HepG2 (cell line): ENCODE data around the gene STMN3. TPM values are rescaled to one million over a fixed set of nuclear protein-coding genes. Genes with fewer than 3 reads are reported as not detected.

Source experiments
- AGO1 ChIP-seq: fragments of 200-400 bp; formaldehyde crosslinking; IDR thresholded peaks from 2 replicates; pipeline ENCODE4 v1.6.1; 2017; ENCODE audit warnings: mild to moderate bottlenecking, low read depth, low read length, moderate library complexity; ENCODE audit not compliant: poor library complexity, severe bottlenecking
- AKAP8 ChIP-seq: sonication (generic); formaldehyde crosslinking; IDR thresholded peaks from 2 replicates; pipeline ENCODE4 v1.5.1; 2020; ENCODE audit warnings: mild to moderate bottlenecking, missing genetic modification reagents
- BHLHE40 ChIP-seq: IDR thresholded peaks from 2 replicates; pipeline ENCODE4 v1.6.1; 2011; ENCODE audit warnings: low read length, improper control_type of control experiment
- CBX5 ChIP-seq: sonication (generic); formaldehyde crosslinking; IDR thresholded peaks from 2 replicates; pipeline ENCODE4 v1.4.0; 2020; ENCODE audit warnings: missing genetic modification reagents, borderline replicate concordance
- EED ChIP-seq: sonication (generic); formaldehyde crosslinking; IDR thresholded peaks from 2 replicates; pipeline ENCODE4 v1.5.0; 2020; ENCODE audit warnings: mild to moderate bottlenecking, missing genetic modification reagents
- HMG20A ChIP-seq: IDR thresholded peaks from 2 replicates; pipeline ENCODE4 v1.6.1; 2016; ENCODE audit warnings: borderline replicate concordance
- HNRNPH1 ChIP-seq: fragments of 200-400 bp; formaldehyde crosslinking; optimal IDR thresholded peaks from 2 replicates; pipeline ENCODE3; 2017; ENCODE audit warnings: mild to moderate bottlenecking, low read depth, low read length
- KAT2B ChIP-seq: fragments of 150-350 bp; IDR thresholded peaks from 2 replicates; pipeline ENCODE4 v1.6.1; 2014; ENCODE audit warnings: low read depth, low read length, borderline replicate concordance
- KDM3A ChIP-seq: IDR thresholded peaks from 2 replicates; pipeline ENCODE4 v1.6.1; 2018; ENCODE audit warnings: low read depth, missing compliant biosample characterization
- MTF1 ChIP-seq: sonication (generic); formaldehyde crosslinking; IDR thresholded peaks from 2 replicates; pipeline ENCODE4 v1.5.0; 2020; ENCODE audit warnings: missing genetic modification reagents
- PCBP2 ChIP-seq: fragments of 200-400 bp; formaldehyde crosslinking; optimal IDR thresholded peaks from 2 replicates; pipeline ENCODE3; 2018; ENCODE audit warnings: low read length, low read depth; ENCODE audit not compliant: poor library complexity, severe bottlenecking
- RELA ChIP-seq: sonication (generic); formaldehyde crosslinking; IDR thresholded peaks from 2 replicates; pipeline ENCODE4 v1.4.0; 2020; ENCODE audit warnings: missing genetic modification reagents
- SRSF4 ChIP-seq: fragments of 200-400 bp; formaldehyde crosslinking; IDR thresholded peaks from one replicate; pipeline ENCODE4 v1.6.1; 2018; ENCODE audit warnings: mild to moderate bottlenecking, low read depth, low read length, moderate library complexity; ENCODE audit not compliant: poor library complexity, severe bottlenecking
- XRCC5 ChIP-seq: fragments of 200-400 bp; formaldehyde crosslinking; optimal IDR thresholded peaks from 2 replicates; pipeline ENCODE3; 2017; ENCODE audit warnings: mild to moderate bottlenecking, low read length
- ZFP41 ChIP-seq: sonication (generic); formaldehyde crosslinking; IDR thresholded peaks from 2 replicates; pipeline ENCODE4 v1.4.0; 2020; ENCODE audit warnings: mild to moderate bottlenecking, missing genetic modification reagents, borderline replicate concordance
- ZNF230 ChIP-seq: sonication (generic); formaldehyde crosslinking; IDR thresholded peaks from 2 replicates; pipeline ENCODE4 v1.4.0; 2020; ENCODE audit warnings: mild to moderate bottlenecking, missing genetic modification reagents
- ZNF720 ChIP-seq: sonication (generic); formaldehyde crosslinking; IDR thresholded peaks from 2 replicates; pipeline ENCODE4 v1.4.0; 2020; ENCODE audit warnings: missing genetic modification reagents
- ZNF746 ChIP-seq: sonication (generic); formaldehyde crosslinking; IDR thresholded peaks from 2 replicates; pipeline ENCODE4 v1.8.0; 2022; ENCODE audit warnings: mild to moderate bottlenecking, missing genetic modification reagents
- ZNF772 ChIP-seq: sonication (generic); formaldehyde crosslinking; IDR thresholded peaks from 2 replicates; pipeline ENCODE4 v1.5.0; 2020; ENCODE audit warnings: mild to moderate bottlenecking, missing genetic modification reagents
- ZNF891 ChIP-seq: sonication (generic); formaldehyde crosslinking; IDR thresholded peaks from 2 replicates; pipeline ENCODE4 v1.5.0; 2020; ENCODE audit warnings: mild to moderate bottlenecking, missing genetic modification reagents
- polyA plus RNA-seq, 8 experiments: library from polyadenylated mRNA; depleted of rRNA in 3 of 8; stranded (reverse) in 7 of 8; unstranded in 1 of 8; fragments of >200 nt; fragmentation: Illumina TruSeq in 4 of 8; extraction: Trizol in 4 of 8; gene quantifications; 2 replicates each; pipeline versions ENCODE4 v1.2.1 to v1.2.3, GENCODE V29; 2011 to 2016; ENCODE audit warnings: low read depth in 4 of 8, missing spikeins in 1 of 8, mixed read lengths in 1 of 8; ENCODE audit not compliant: insufficient read depth in 1 of 8
- total RNA-seq, 5 experiments: library from RNA; depleted of rRNA; stranded (reverse); fragments of >200 nt; fragmentation: Illumina TruSeq; extraction: Trizol; gene quantifications; 2 replicates each; pipeline ENCODE4 v1.2.3, GENCODE V29; 2016; ENCODE audit warnings: low read depth in 1 of 5
- TF ChIP-seq, protein P1 (sequence below): sonication (generic); formaldehyde crosslinking; IDR thresholded peaks from 2 replicates; pipeline ENCODE4 v1.5.0; 2020; ENCODE audit warnings: missing genetic modification reagents
- TF ChIP-seq, protein P2 (sequence below): sonication (generic); formaldehyde crosslinking; IDR thresholded peaks from 2 replicates; pipeline ENCODE4 v1.5.0; 2020; ENCODE audit warnings: mild to moderate bottlenecking, missing genetic modification reagents, moderate library complexity
- TF ChIP-seq, protein P3 (sequence below): IDR thresholded peaks from 2 replicates; pipeline ENCODE4 v1.6.1; 2016; ENCODE audit warnings: missing compliant biosample characterization, missing genetic modification reagents, borderline replicate concordance

Gene STMN3
- total and polyA plus RNA-seq, 2 of the 13 experiments (the other 11 are each of a cell fraction or from before 2014, with no cell fraction given): 21.0 to 48.3 TPM

DNA sequence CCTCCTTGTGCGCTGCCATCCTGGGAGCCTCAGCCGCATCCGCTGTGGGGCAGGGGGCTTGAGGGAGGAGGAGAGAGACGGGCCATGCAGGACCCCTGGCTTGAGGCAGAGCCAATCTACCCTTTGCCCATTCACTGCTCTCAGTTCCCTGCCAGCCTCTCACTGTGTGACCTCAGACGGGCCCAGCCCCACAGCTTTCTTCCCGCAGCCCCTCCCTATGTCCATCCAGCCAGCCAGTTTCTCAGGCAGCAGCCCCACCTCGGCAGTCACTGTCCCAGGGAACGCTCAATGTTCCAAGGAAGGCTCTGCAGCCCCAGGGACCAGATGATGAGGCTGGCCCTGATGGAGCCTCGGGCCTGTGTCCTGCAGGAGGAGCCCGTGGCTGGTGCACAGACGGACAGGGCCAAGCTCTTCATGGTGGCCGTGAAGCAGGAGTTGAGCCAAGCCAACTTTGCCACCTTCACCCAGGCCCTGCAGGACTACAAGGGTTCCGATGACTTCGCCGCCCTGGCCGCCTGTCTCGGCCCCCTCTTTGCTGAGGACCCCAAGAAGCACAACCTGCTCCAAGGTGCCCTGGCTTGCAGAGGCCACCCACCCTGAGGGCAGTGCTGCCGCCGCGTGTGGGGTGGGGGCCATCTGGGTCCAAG is 39.3 kb upstream of the STMN3 start (continued):
- TF ChIP-seq, protein P1, sequence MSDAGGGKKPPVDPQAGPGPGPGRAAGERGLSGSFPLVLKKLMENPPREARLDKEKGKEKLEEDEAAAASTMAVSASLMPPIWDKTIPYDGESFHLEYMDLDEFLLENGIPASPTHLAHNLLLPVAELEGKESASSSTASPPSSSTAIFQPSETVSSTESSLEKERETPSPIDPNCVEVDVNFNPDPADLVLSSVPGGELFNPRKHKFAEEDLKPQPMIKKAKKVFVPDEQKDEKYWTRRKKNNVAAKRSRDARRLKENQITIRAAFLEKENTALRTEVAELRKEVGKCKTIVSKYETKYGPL (CRISPR knock-in tag): no peak
- TF ChIP-seq CBX5 (CRISPR knock-in tag): peak; percentile 59; the same call in 1 of the 2 replicates
- TF ChIP-seq ZNF230: no peak
- TF ChIP-seq EED (CRISPR knock-in tag): no peak
- no peak for TF ChIP-seq SRSF4
- TF ChIP-seq RELA: no peak
- TF ChIP-seq, protein P2, sequence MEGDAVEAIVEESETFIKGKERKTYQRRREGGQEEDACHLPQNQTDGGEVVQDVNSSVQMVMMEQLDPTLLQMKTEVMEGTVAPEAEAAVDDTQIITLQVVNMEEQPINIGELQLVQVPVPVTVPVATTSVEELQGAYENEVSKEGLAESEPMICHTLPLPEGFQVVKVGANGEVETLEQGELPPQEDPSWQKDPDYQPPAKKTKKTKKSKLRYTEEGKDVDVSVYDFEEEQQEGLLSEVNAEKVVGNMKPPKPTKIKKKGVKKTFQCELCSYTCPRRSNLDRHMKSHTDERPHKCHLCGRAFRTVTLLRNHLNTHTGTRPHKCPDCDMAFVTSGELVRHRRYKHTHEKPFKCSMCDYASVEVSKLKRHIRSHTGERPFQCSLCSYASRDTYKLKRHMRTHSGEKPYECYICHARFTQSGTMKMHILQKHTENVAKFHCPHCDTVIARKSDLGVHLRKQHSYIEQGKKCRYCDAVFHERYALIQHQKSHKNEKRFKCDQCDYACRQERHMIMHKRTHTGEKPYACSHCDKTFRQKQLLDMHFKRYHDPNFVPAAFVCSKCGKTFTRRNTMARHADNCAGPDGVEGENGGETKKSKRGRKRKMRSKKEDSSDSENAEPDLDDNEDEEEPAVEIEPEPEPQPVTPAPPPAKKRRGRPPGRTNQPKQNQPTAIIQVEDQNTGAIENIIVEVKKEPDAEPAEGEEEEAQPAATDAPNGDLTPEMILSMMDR (CRISPR knock-in tag): peak; percentile 36; the same call in 1 of the 2 replicates
- no peak for TF ChIP-seq PCBP2
- TF ChIP-seq ZNF720: no peak
- TF ChIP-seq ZNF772 (CRISPR knock-in tag): 0 out of 2 replicates have a peak, but pooled peaks have one; percentile 31
- TF ChIP-seq KAT2B: no peak
- TF ChIP-seq AKAP8 (CRISPR knock-in tag): peak; percentile 88
- peak; percentile 14 for TF ChIP-seq HNRNPH1
- 0 out of 2 replicates have a peak, but pooled peaks have one; percentile 63 for TF ChIP-seq ZNF891
- peak; percentile 97 for TF ChIP-seq AGO1
- no peak for TF ChIP-seq ZFP41 (CRISPR knock-in tag)
- TF ChIP-seq KDM3A (CRISPR knock-in tag): no peak
- TF ChIP-seq ZNF746: no peak
- no peak for TF ChIP-seq MTF1
- no peak for TF ChIP-seq HMG20A
- TF ChIP-seq, protein P3, sequence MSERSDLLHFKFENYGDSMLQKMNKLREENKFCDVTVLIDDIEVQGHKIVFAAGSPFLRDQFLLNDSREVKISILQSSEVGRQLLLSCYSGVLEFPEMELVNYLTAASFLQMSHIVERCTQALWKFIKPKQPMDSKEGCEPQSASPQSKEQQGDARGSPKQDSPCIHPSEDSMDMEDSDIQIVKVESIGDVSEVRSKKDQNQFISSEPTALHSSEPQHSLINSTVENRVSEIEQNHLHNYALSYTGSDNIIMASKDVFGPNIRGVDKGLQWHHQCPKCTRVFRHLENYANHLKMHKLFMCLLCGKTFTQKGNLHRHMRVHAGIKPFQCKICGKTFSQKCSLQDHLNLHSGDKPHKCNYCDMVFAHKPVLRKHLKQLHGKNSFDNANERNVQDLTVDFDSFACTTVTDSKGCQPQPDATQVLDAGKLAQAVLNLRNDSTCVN (CRISPR knock-in tag): peak; percentile 28; the same call in 1 of the 2 replicates
- no peak for TF ChIP-seq BHLHE40
- TF ChIP-seq XRCC5: peak; percentile 23
